Stimulated activated CD8-positive, alpha-beta memory T cell treated with anti-CD3 and anti-CD28 coated beads, Interleukin-4, amount 100 ng/mL, for 24 hours (primary cell): Measurements from ENCODE around the gene SGCG.
"Not testable (repeated sequence)": the region's sequence is repeated elsewhere in the genome, so short reads cannot be mapped to it uniquely, and the experiment has no call there.

Source experiments
- DNase-seq: peaks from one replicate; pipeline ENCODE4 v3.0.0-alpha.2; 2020; ENCODE audit warnings: low read depth

The SGCG gene

GRCh38 chr13:23212671-23213070 is 31.9 kb downstream of the SGCG start:
- no peak for DNase-seq

GRCh38 chr13:23231241-23231640 is 50.5 kb downstream of the SGCG start:
- DNase-seq, result no peak

GRCh38 chr13:23235994-23236393 is 55.2 kb downstream of the SGCG start:
- no peak for DNase-seq

- no peak for DNase-seq
These were observed 62.3 kb downstream of the SGCG start for GRCh38 chr13:23243066-23243465.

- DNase-seq, result not testable (repeated sequence)
These were observed 67.6 kb downstream of the SGCG start for GRCh38 chr13:23248410-23248809.

GRCh38 chr13:23254506-23254905 is 73.7 kb downstream of the SGCG start:
- no peak for DNase-seq

GRCh38 chr13:23267571-23267970 is 86.8 kb downstream of the SGCG start:
- DNase-seq, result no peak

GRCh38 chr13:23268441-23268840 is 87.7 kb downstream of the SGCG start:
- DNase-seq, result peak; percentile 6

GRCh38 chr13:23271331-23271730 is 90.6 kb downstream of the SGCG start:
- DNase-seq, result no peak

- no peak for DNase-seq
These were observed 92.7 kb downstream of the SGCG start for GRCh38 chr13:23273498-23273897.

- DNase-seq, result no peak
These were observed 98.5 kb downstream of the SGCG start for GRCh38 chr13:23279321-23279720.

- DNase-seq, result no peak
These were observed 107.8 kb downstream of the SGCG start for GRCh38 chr13:23288564-23288963.

GRCh38 chr13:23288995-23289394 is 108.2 kb downstream of the SGCG start:
- no peak for DNase-seq

- DNase-seq, result no peak
These were observed 109.2 kb downstream of the SGCG start for GRCh38 chr13:23289917-23290357.

GRCh38 chr13:23292586-23292985 is 111.8 kb downstream of the SGCG start:
- no peak for DNase-seq

GRCh38 chr13:23314837-23315236 is 134.1 kb downstream of the SGCG start:
- DNase-seq, result not testable (repeated sequence)

GRCh38 chr13:23319883-23320224 is 139.1 kb downstream of the SGCG start:
- DNase-seq, result no peak

- no peak for DNase-seq
These were observed 140.3 kb downstream of the SGCG start for GRCh38 chr13:23320926-23321534.

- DNase-seq, result no peak
These were observed 140.9 kb downstream of the SGCG start for GRCh38 chr13:23321535-23322241.

GRCh38 chr13:23322353-23323336 is 141.9 kb downstream of the SGCG start:
- no peak for DNase-seq

- DNase-seq, result no peak
These were observed 143.3 kb downstream of the SGCG start for GRCh38 chr13:23323946-23324709.

GRCh38 chr13:23325191-23325590 is 144.4 kb downstream of the SGCG start:
- DNase-seq, result no peak
